Activated naive CD8-positive, alpha-beta T cell (primary cell): ENCODE measurements around the gene MRPL54.

ENCODE experiments used
- H3K27ac Mint-ChIP-seq: one replicate; pipeline ENCODE4 v1.8.0; 2021; ENCODE audit warnings: mixed read lengths
- H3K27me3 Mint-ChIP-seq: one replicate; pipeline ENCODE4 v1.8.0; 2021; ENCODE audit warnings: mixed read lengths
- H3K36me3 Mint-ChIP-seq: one replicate; pipeline ENCODE4 v1.8.0; 2021; ENCODE audit warnings: mixed read lengths
- H3K4me1 Mint-ChIP-seq: one replicate; pipeline ENCODE4 v1.8.0; 2021; ENCODE audit warnings: low read depth, mixed read lengths
- H3K4me3 Mint-ChIP-seq: one replicate; pipeline ENCODE4 v1.8.0; 2021; ENCODE audit warnings: mild to moderate bottlenecking, mixed read lengths
- H3K9me3 Mint-ChIP-seq: one replicate; pipeline ENCODE4 v1.8.0; 2021; ENCODE audit warnings: low read depth, mixed read lengths

The MRPL54 gene

DNA sequence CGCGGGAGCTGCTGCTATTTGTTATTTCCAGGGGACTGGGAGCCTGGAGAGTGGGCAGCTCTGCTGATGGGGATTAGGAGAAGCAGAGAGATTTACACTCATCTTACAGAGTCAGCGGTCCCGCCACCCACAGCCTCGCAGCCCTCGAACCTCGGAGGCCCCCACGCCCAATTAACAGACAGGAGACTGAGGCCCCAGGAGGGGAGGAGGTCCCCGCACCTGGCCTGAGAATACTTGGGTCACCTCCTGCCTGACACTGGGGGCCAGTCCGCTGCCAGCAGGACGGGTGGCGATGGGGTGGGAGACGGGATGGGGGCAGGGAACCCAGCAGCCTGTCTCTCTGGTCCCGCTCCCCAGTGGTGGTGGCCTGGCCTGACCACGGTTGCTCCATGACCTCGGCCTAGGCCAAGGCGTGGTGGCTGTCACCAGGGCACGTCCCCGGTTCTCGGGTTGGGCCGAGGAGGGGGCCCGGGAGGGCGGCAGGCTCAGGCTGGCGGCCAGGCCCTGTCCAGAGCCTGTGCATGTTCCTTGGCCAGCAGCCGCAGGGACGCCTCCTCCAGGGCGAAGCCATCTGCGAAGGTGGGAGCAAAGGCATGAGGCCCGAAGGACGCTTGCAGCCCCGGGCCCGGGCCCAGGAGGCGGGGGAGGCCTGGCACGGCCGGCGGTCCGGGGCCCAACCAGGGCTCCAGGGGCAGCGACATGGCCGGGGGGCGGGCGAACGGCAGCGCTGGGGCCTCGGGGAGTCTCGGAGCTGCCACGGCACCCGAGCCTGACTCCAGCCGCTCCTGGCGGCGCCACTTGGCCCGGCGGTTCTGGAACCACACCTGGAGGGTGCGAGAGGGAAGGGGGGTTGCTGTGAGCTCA lies 7.9 kb downstream of the MRPL54 start:
- H3K9me3 Mint-ChIP-seq: no peaks in the 10 kb centered on the region
- no peak overlapping the region for H3K27ac Mint-ChIP-seq
- H3K27me3 Mint-ChIP-seq: no peaks in the 10 kb centered on the region
- no peaks in the 10 kb centered on the region for H3K36me3 Mint-ChIP-seq
- no peak overlapping the region for H3K4me3 Mint-ChIP-seq
- H3K4me1 Mint-ChIP-seq: peaks cover 7% of the 10 kb centered on the region

DNA sequence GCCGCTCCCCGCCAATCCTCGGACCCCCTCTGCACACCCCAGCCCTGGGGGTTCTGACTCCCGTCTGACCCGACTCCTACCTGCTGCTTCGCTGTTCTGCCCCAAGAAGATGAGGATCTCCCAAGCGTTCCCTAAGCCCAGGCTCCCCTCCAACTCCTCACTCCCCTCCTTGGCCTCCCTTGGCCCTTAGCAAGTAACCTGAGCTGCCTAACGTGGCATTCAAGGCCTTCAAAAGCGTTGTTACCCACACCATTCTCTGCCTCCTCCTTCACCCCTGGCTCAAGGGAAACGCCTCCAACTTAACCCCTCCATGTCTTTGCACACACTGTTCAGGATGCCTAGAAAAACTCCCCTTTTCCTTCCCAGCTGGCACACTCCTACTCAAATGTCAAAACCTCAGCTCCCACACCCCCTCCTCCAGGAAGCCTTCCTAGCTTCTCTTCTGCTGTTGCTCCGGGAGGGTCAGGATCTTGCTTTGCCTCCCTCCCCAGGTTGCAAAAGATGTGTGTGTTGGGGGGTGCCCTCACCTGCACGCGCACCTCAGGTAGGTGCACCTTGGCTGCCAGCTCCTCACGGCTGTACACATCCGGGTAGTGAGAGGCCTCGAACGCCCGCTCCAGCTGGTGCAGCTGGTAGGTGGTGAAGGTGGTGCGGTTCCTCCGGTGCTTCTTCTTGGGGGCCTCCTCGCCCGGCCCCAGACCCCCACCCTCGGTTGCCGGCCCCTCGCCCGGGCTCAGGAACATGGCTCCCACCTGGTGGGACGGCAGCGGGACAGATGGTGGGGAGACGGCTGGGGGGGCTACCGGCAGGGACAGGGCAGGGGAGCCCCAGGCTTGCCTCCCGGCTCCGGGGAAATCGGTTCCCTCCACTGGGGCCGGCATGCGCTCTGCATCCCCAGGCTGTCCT lies 8.8 kb downstream of the MRPL54 start:
- Mint-ChIP-seq H3K4me1 (peaks cover 6% of the 10 kb centered on the region), H3K27ac (no peak overlapping the region), H3K36me3 (no peaks in the 10 kb centered on the region), H3K9me3 (no peaks in the 10 kb centered on the region), H3K4me3 (no peak overlapping the region), H3K27me3 (no peaks in the 10 kb centered on the region)

DNA sequence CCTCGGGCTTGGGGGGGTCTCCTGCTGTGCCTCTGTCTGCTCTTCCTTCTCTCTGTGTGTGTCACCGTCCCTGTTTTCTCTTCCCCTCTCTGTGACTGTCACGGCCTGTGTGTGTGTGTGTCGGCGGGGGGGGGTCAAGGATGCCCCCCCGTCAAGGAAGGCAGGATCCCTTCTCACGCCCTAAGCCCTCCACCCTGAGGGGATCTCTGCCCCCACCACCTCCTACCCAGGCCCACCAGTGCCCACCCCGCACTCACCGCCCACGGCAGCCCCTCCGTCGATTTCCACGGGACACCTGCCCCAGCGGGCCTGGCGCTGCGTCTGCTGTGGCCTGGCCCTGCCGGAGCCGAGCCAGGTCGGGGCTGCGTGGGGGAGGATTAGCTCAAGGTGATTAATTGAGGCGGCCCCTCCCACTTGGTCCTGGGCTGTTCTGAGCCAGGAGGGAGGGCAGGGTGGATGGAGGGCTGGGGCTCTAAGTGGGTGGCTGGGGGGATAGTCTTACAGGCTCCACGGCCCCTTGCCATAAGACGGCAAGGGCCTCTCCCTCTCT lies 9.5 kb downstream of the MRPL54 start, which contains the start of gene RAX2:
TSS of gene RAX2 (minus strand) at position 323 of the 550 bp plus-strand sequence. CDS start 486 bp downstream, outside the sequence.
- no peaks in the 10 kb centered on the region for H3K27me3 Mint-ChIP-seq
- H3K9me3 Mint-ChIP-seq: no peaks in the 10 kb centered on the region
- H3K36me3 Mint-ChIP-seq: no peaks in the 10 kb centered on the region
- H3K4me1 Mint-ChIP-seq: no peaks in the 10 kb centered on the region
- no peak within 1 kb of the TSS for H3K4me3 Mint-ChIP-seq
- H3K27ac Mint-ChIP-seq: no peak within 1 kb of the TSS

DNA sequence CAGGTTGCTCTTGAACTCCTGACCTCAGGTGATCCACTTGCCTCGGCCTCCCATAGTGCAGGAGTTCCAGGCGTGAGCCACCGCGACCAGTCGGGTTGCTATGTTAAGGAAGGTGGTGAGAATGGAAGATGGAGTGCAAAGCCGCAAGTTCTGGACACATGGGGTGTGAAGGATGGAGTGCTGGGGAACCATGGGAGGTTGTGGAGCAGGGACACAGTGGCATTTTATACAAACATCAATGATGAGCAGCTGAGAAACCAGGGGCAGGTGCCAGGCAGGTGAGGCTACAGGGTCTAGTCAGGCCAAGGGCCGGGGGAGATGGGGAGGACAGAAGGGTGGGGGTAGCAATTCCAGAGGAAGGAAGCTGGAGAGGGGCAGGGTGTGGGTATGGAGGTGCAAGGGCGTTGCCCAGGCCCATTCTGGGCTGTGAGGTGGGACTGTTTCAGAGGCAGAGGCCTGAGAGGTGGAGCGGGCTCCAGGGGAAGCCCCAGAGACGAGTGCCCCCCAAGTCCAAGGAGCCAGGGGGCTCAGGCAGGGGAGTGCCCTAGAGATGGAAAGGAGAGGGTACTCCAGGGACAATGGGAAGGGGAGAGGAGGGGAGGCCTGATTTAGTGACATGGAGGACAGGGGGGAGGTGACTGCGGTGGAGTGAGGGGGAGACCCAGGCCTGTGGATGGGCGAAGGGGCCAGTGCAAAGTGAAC lies 11.5 kb downstream of the MRPL54 start:
- H3K9me3 Mint-ChIP-seq: no peaks in the 10 kb centered on the region

GRCh38 chr19:3774621-3775373 lies 12.3 kb downstream of the MRPL54 start:
- no peaks in the 10 kb centered on the region for H3K27me3 Mint-ChIP-seq
- no peaks in the 10 kb centered on the region for H3K36me3 Mint-ChIP-seq
- H3K27ac Mint-ChIP-seq: no peak overlapping the region
- no peaks in the 10 kb centered on the region for H3K4me1 Mint-ChIP-seq
- no peak overlapping the region for H3K4me3 Mint-ChIP-seq
- H3K9me3 Mint-ChIP-seq: no peaks in the 10 kb centered on the region

More for the DNA sequence above, 11.5 kb downstream of the MRPL54 start:
- Mint-ChIP-seq H3K4me3 (no peak overlapping the region), H3K27me3 (no peaks in the 10 kb centered on the region), H3K4me1 (no peaks in the 10 kb centered on the region), H3K27ac (no peak overlapping the region), H3K36me3 (no peaks in the 10 kb centered on the region)

DNA sequence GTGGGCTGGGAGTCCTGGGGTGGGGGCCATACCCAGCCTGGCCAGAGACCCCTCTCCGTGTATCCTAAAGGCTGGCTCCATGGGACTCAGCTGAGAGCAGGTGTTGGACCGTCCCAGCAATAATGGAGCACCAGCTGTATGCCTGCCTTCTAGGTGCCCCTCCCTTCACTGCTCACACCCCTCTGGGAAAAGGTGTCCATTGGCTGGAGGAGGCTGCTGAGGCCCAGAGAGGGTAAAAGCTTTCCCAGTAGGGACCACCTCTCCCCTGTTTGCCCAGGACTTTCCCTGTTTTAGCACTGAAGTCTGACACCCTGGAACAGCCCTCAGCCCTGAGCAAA lies 12.9 kb downstream of the MRPL54 start:
- H3K9me3 Mint-ChIP-seq: no peaks in the 10 kb centered on the region

DNA sequence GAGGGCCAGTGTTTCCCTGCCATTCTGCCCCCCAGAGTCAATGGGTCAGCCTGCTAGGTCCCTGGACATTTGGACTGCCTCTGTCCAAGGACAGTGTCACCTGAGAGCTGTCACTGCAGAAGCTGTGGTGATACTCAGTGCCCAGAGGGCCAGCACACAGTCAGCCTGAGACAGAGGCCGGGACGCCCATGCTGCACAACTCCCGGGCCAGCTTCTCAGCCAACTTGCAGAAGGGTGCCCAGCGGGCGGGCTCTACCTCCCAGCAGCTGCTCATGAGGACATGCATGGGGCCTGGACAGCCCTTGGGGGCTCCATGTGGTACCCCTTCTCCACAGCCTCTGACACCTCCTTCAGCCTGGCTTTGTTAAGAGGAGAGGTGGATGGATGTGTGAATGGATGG lies 13.3 kb downstream of the MRPL54 start:
- Mint-ChIP-seq H3K9me3 (no peaks in the 10 kb centered on the region), H3K27me3 (no peaks in the 10 kb centered on the region), H3K36me3 (no peaks in the 10 kb centered on the region), H3K4me1 (no peaks in the 10 kb centered on the region), H3K27ac (no peak overlapping the region), H3K4me3 (no peak overlapping the region)

More for the DNA sequence above, 12.9 kb downstream of the MRPL54 start:
- Mint-ChIP-seq H3K27ac (no peak overlapping the region), H3K4me3 (no peak overlapping the region), H3K4me1 (no peaks in the 10 kb centered on the region), H3K36me3 (no peaks in the 10 kb centered on the region), H3K27me3 (no peaks in the 10 kb centered on the region)

GRCh38 chr19:3776479-3777040 lies 14.1 kb downstream of the MRPL54 start:
- no peaks in the 10 kb centered on the region for H3K4me1 Mint-ChIP-seq
- no peak overlapping the region for H3K27ac Mint-ChIP-seq
- H3K27me3 Mint-ChIP-seq: no peaks in the 10 kb centered on the region
- H3K9me3 Mint-ChIP-seq: no peaks in the 10 kb centered on the region
- H3K4me3 Mint-ChIP-seq: no peak overlapping the region
- no peaks in the 10 kb centered on the region for H3K36me3 Mint-ChIP-seq

DNA sequence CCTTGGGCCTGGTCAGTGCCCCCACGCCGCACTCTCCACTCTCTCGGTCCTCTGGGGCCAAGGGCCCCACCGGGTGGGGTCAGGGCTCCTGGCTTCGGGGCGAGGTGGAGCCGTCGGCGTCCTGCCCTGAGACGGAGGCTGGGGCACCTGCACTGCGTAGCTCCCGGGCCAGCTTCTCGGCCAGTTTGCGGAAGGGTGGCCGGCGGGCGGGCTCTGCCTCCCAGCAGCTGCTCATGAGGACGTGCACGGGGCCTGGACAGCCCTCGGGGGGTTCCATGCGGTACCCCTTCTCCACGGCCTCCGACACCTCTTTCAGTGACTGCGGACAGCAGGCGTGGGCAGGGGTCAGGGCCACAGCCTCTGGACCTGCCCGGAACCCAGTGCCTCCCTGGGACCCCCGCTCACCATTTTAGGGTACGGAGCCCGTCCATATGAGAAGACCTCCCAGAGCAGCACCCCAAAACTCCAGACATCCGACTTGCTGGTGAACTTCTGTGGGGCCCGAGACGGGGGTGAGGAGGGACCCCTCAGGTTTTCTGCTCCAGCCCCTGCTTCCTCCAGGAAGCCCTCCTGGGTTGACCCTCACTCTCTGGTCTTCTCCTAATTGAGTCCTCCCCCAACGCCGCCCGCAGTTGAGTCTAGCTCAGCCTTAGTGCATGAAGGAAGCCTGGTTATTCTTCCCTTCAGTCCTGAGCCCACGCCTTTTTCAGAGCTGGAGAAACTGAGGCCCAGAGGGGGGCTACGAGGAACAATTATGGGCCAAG lies 15.8 kb downstream of the MRPL54 start:
- Mint-ChIP-seq H3K4me1 (no peaks in the 10 kb centered on the region), H3K36me3 (peaks cover 9% of the 10 kb centered on the region), H3K27ac (no peak overlapping the region), H3K27me3 (no peaks in the 10 kb centered on the region), H3K4me3 (no peak overlapping the region), H3K9me3 (no peaks in the 10 kb centered on the region)

GRCh38 chr19:3778899-3779723 lies 16.6 kb downstream of the MRPL54 start:
- Mint-ChIP-seq H3K36me3 (peaks cover 9% of the 10 kb centered on the region), H3K27ac (no peak overlapping the region), H3K27me3 (no peaks in the 10 kb centered on the region), H3K4me3 (no peak overlapping the region), H3K4me1 (no peaks in the 10 kb centered on the region), H3K9me3 (no peaks in the 10 kb centered on the region)

- Mint-ChIP-seq H3K4me1 (peaks cover 6% of the 10 kb centered on the region), H3K9me3 (no peaks in the 10 kb centered on the region), H3K27ac (no peak overlapping the region), H3K27me3 (no peaks in the 10 kb centered on the region), H3K4me3 (no peak overlapping the region), H3K36me3 (peaks cover 9% of the 10 kb centered on the region)
Observed at GRCh38 chr19:3780786-3781304, 18.4 kb downstream of the MRPL54 start.

GRCh38 chr19:3781603-3782002 lies 19.1 kb downstream of the MRPL54 start:
- Mint-ChIP-seq H3K27me3 (no peaks in the 10 kb centered on the region), H3K27ac (no peak overlapping the region), H3K4me3 (no peak overlapping the region), H3K36me3 (peaks cover 9% of the 10 kb centered on the region), H3K4me1 (peaks cover 8% of the 10 kb centered on the region), H3K9me3 (no peaks in the 10 kb centered on the region)
